Fibroblast of villous mesenchyme (primary cell): ENCODE data around the gene ST6GALNAC2. TPM values are rescaled to one million over a fixed set of nuclear protein-coding genes. Genes with fewer than 3 reads are reported as not detected.
"Not testable (repeated sequence)": the region's sequence is repeated elsewhere in the genome, so short reads cannot be mapped to it uniquely, and the experiment has no call there.

ENCODE experiments used
- DNase-seq: peaks from one replicate; pipeline ENCODE4 v3.0.0-alpha.2; 2010; ENCODE audit warnings: low read depth
- H3K4me3 ChIP-seq: 2 replicates; pipeline ENCODE4 v1.5.1; 2011; ENCODE audit warnings: low read depth, mild to moderate bottlenecking, low read length
- CTCF ChIP-seq: IDR thresholded peaks from 2 replicates; pipeline ENCODE4 v1.5.1; 2012; ENCODE audit warnings: low read depth, mild to moderate bottlenecking, low read length; ENCODE audit not compliant: insufficient read depth
- small RNA-seq: library from RNA; depleted of rRNA; stranded (forward); fragments of <200 nt; gene quantifications from one replicate; pipeline ENCODE3, GENCODE V24; 2012
- total RNA-seq: library from RNA; depleted of rRNA; stranded (reverse); fragments of >200 nt; gene quantifications from 2 replicates; pipeline ENCODE4 v1.2.3, GENCODE V29; 2012

ST6GALNAC2 gene
- total RNA-seq, 1 donor = 0.86 TPM

- TF ChIP-seq CTCF = no peak
- no peak overlapping the region for H3K4me3 ChIP-seq
- DNase-seq = peak; percentile 87
Observed at GRCh38 chr17:76524598-76525512, 60.8 kb downstream of the ST6GALNAC2 start.

- TF ChIP-seq CTCF = peak; percentile 96
Observed at GRCh38 chr17:76523084-76524037, 62.3 kb downstream of the ST6GALNAC2 start.

GRCh38 chr17:76521683-76522082 lies 64.0 kb downstream of the ST6GALNAC2 start:
- DNase-seq, H3K4me3 ChIP-seq: not testable (repeated sequence)

More at GRCh38 chr17:76523084-76524037, 62.3 kb downstream of the ST6GALNAC2 start:
- no peak overlapping the region for H3K4me3 ChIP-seq
- peak; percentile 70 for DNase-seq

GRCh38 chr17:76521262-76521661 lies 64.4 kb downstream of the ST6GALNAC2 start:
- H3K4me3 ChIP-seq = no peak overlapping the region
- no peak for TF ChIP-seq CTCF
- DNase-seq = no peak

- no peak for TF ChIP-seq CTCF
- no peak for DNase-seq
- no peak overlapping the region for H3K4me3 ChIP-seq
Observed at GRCh38 chr17:76519048-76519966, 66.4 kb downstream of the ST6GALNAC2 start.

GRCh38 chr17:76517638-76518038 lies 68.0 kb downstream of the ST6GALNAC2 start:
- TF ChIP-seq CTCF = no peak
- no peak for DNase-seq

More at GRCh38 chr17:76517638-76518038, 68.0 kb downstream of the ST6GALNAC2 start:
- H3K4me3 ChIP-seq = no peak overlapping the region

Small RNA genes lying within 50 kb of the gene (small RNA-seq; reads per million reads assigned to genes)
- not detected for gene AC015802.2
- gene SNORD1A = not detected
- gene SNORD1B = 1,127 reads per million, percentile 99 among the genes with 10 or more reads in this experiment

Other genes with a start within 250 kb of the ST6GALNAC2 start
- gene PRPSAP1, start 231.9 kb downstream of the ST6GALNAC2 start, total RNA-seq = 48.8 and 55.1 TPM in 2 replicates
- gene SPHK1, start 201.3 kb downstream of the ST6GALNAC2 start, total RNA-seq = 47.5 and 121 TPM in 2 replicates
- 17.4 and 25.9 TPM in 2 replicates for gene UBE2O, start 132.7 kb downstream of the ST6GALNAC2 start, total RNA-seq
- not detected in 2 replicates for gene AANAT, start 118.3 kb downstream of the ST6GALNAC2 start, total RNA-seq
- 13.4 and 14.2 TPM in 2 replicates for gene RHBDF2, start 84.4 kb downstream of the ST6GALNAC2 start, total RNA-seq
- 11.7 and 14.2 TPM in 2 replicates for gene CYGB, start 48.2 kb downstream of the ST6GALNAC2 start, total RNA-seq
- gene PRCD, start 45.8 kb downstream of the ST6GALNAC2 start, total RNA-seq = 1.6 and 2.2 TPM in 2 replicates
- gene ST6GALNAC1, start 57.9 kb upstream of the ST6GALNAC2 start, total RNA-seq = not detected in 2 replicates
- 244 and 267 TPM in 2 replicates for gene MXRA7, start 125.1 kb upstream of the ST6GALNAC2 start, total RNA-seq
- gene JMJD6, start 140.7 kb upstream of the ST6GALNAC2 start, total RNA-seq = 24.2 and 25.8 TPM in 2 replicates
- 27.1 and 30.2 TPM in 2 replicates for gene METTL23, start 141.0 kb upstream of the ST6GALNAC2 start, total RNA-seq
- 152 and 165 TPM in 2 replicates for gene SRSF2, start 151.5 kb upstream of the ST6GALNAC2 start, total RNA-seq
- gene MFSD11, start 152.3 kb upstream of the ST6GALNAC2 start, total RNA-seq = 31.9 and 44.5 TPM in 2 replicates